Measurements from ENCODE around the gene ADK. TPM values are rescaled to one million over a fixed set of nuclear protein-coding genes. Genes with fewer than 3 reads are reported as not detected.

Gene ADK
- total RNA-seq, 2 experiments from 2014 or later = 26.4 to 31.1 TPM

DNA sequence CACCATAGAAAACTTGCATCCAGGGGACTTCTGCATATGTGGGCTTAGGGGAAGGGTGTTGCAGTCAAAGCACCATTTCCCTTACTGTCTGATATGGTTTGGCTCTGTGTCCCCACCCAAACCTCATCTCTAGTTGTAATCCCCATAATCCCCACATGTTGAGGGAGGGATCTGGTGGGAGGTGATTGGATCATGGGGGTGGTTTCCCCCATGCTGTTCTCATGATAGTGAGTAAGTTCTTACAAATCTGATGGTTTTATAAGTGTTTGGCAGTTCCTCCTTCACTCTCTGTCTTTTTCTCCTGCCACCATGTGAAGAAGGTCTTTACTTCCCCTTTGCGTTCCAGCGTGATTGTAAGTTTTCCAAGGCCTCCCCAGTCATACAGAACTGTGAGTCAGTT, 177.4 kb downstream of the ADK start:
- Histone ChIP-seq H3K36me3 (ENCODE audit: insufficient read depth, low read length) (no peaks in the 10 kb centered on the region), H3K4me1 (ENCODE audit: insufficient read depth, low read length, poor library complexity, severe bottlenecking) (no peaks in the 10 kb centered on the region), H3K9me3 (ENCODE audit: low read length) (no peaks in the 10 kb centered on the region), H2AFZ (ENCODE audit: low read length) (no peak overlapping the region), H3K4me2 (ENCODE audit: low read length) (no peak overlapping the region), H3K79me2 (ENCODE audit: insufficient read depth, low read depth, low read length) (no peaks in the 10 kb centered on the region), H3K27ac (ENCODE audit: low read depth, low read length, poor library complexity, severe bottlenecking) (no peak overlapping the region), H3K9me2 (ENCODE audit: insufficient read depth, low read length) (no peaks in the 10 kb centered on the region), H3K4me3 (ENCODE audit: low read depth, low read length, poor library complexity, severe bottlenecking) (no peak overlapping the region), H4K20me1 (ENCODE audit: insufficient read depth, low read length) (no peaks in the 10 kb centered on the region)
- no peak for DNase-seq (ENCODE audit: low spot score)
- no TSS peak for BruUV-seq (replicated peaks)
- intact Hi-C loops (cut with micrococcal nuclease; ENCODE audit: unreplicated experiment) = no loop called here
- ChIA-PET CTCF (ENCODE audit: unreplicated experiment) (interaction anchor here (0.6 kb wide), 1 partner anchor 715 kb away, joined by 9 read pairs; no protein-coding TSS in a partner anchor), POLR2A (interaction anchor here (0.6 kb wide), 1 partner anchor 9 kb away, joined by 3 read pairs; no protein-coding TSS in a partner anchor)
- TF ChIP-seq EZH2phosphoT487 (IDR thresholded peaks at IDR 0.05; ENCODE audit: borderline replicate concordance, low read depth, low read length) = no peak
- TF ChIP-seq, protein P1, sequence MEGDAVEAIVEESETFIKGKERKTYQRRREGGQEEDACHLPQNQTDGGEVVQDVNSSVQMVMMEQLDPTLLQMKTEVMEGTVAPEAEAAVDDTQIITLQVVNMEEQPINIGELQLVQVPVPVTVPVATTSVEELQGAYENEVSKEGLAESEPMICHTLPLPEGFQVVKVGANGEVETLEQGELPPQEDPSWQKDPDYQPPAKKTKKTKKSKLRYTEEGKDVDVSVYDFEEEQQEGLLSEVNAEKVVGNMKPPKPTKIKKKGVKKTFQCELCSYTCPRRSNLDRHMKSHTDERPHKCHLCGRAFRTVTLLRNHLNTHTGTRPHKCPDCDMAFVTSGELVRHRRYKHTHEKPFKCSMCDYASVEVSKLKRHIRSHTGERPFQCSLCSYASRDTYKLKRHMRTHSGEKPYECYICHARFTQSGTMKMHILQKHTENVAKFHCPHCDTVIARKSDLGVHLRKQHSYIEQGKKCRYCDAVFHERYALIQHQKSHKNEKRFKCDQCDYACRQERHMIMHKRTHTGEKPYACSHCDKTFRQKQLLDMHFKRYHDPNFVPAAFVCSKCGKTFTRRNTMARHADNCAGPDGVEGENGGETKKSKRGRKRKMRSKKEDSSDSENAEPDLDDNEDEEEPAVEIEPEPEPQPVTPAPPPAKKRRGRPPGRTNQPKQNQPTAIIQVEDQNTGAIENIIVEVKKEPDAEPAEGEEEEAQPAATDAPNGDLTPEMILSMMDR (conservative IDR thresholded peaks at IDR 0.05; ENCODE audit: low read length) = no peak

DNA sequence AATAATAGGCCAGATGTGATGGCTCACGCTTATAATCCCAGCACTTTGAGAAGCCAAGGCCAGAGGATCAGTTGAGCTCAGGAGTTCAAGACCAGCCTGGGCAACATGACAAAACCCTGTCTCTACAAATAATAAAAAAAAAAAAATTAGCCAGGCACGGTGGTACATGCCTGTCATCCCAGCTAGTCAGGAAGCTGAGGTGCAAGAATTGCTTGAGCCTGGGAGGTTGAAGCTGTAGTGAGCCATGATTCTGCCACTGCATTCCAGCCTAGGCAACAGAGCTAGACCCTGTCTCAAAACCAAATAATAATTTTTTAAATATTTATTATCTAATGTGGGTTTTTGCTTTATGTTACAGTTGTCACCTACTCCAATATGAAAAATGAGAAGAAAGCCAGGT, 178.9 kb downstream of the ADK start:
- no TSS peak for BruUV-seq (replicated peaks)
- TF ChIP-seq EZH2phosphoT487 (IDR thresholded peaks at IDR 0.05; ENCODE audit: borderline replicate concordance, low read depth, low read length) = no peak
- TF ChIP-seq, protein P1 (conservative IDR thresholded peaks at IDR 0.05; ENCODE audit: low read length) = no peak
- no peaks in the 10 kb centered on the region for H3K79me2 ChIP-seq (ENCODE audit: insufficient read depth, low read depth, low read length)
- no peaks in the 10 kb centered on the region for H3K36me3 ChIP-seq (ENCODE audit: insufficient read depth, low read length)
- intact Hi-C loops (cut with micrococcal nuclease; ENCODE audit: unreplicated experiment) = no loop called here
- no peak overlapping the region for H3K4me2 ChIP-seq (ENCODE audit: low read length)
- no peak overlapping the region for H3K4me3 ChIP-seq (ENCODE audit: low read depth, low read length, poor library complexity, severe bottlenecking)
- H3K9me3 ChIP-seq (ENCODE audit: low read length) = no peaks in the 10 kb centered on the region
- DNase-seq (ENCODE audit: low spot score) = no peak
- ChIA-PET CTCF (ENCODE audit: unreplicated experiment) (no interaction called here), POLR2A (interaction anchor here (0.7 to 0.9 kb wide), 2 partner anchors 8 to 22 kb away, joined by 3 read pairs; no protein-coding TSS in a partner anchor)
- H2AFZ ChIP-seq (ENCODE audit: low read length) = no peak overlapping the region
- no peak overlapping the region for H3K27ac ChIP-seq (ENCODE audit: low read depth, low read length, poor library complexity, severe bottlenecking)
- H3K9me2 ChIP-seq (ENCODE audit: insufficient read depth, low read length) = no peaks in the 10 kb centered on the region
- no peaks in the 10 kb centered on the region for H3K4me1 ChIP-seq (ENCODE audit: insufficient read depth, low read length, poor library complexity, severe bottlenecking)
- no peaks in the 10 kb centered on the region for H4K20me1 ChIP-seq (ENCODE audit: insufficient read depth, low read length)

DNA sequence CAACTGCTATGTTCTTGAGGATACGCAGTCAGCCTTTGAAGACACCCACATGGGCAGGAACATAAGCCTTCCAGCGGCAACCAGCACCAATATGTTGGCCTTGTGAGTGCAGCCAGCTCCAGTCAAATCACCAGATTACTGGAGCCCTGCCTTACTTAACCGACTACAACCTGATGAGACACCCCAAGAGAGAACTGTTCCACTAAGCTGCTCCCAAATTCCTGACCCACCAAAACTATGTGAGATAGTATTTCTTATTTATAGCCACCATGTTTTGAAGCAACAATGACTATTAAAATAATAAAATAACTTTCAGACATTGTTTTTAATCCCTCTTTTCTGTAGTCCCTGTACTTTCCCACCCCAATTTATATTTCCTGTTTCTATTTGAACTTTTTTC, 179.6 kb downstream of the ADK start:
- Histone ChIP-seq H3K36me3 (ENCODE audit: insufficient read depth, low read length) (no peaks in the 10 kb centered on the region), H3K9me3 (ENCODE audit: low read length) (no peaks in the 10 kb centered on the region), H2AFZ (ENCODE audit: low read length) (no peak overlapping the region), H4K20me1 (ENCODE audit: insufficient read depth, low read length) (no peaks in the 10 kb centered on the region), H3K9me2 (ENCODE audit: insufficient read depth, low read length) (no peaks in the 10 kb centered on the region), H3K4me2 (ENCODE audit: low read length) (no peak overlapping the region), H3K4me3 (ENCODE audit: low read depth, low read length, poor library complexity, severe bottlenecking) (no peak overlapping the region), H3K27ac (ENCODE audit: low read depth, low read length, poor library complexity, severe bottlenecking) (no peak overlapping the region), H3K79me2 (ENCODE audit: insufficient read depth, low read depth, low read length) (no peaks in the 10 kb centered on the region), H3K4me1 (ENCODE audit: insufficient read depth, low read length, poor library complexity, severe bottlenecking) (no peaks in the 10 kb centered on the region)
- BruUV-seq (replicated peaks) = no TSS peak
- no peak for DNase-seq (ENCODE audit: low spot score)
- ChIA-PET CTCF (ENCODE audit: unreplicated experiment) (no interaction called here), POLR2A (interaction anchor here (0.7 kb wide), 1 partner anchor 168 kb away, joined by 3 read pairs; no protein-coding TSS in a partner anchor)
- intact Hi-C loops (cut with micrococcal nuclease; ENCODE audit: unreplicated experiment) = no loop called here
- TF ChIP-seq EZH2phosphoT487 (IDR thresholded peaks at IDR 0.05; ENCODE audit: borderline replicate concordance, low read depth, low read length) = no peak
- TF ChIP-seq, protein P1 (conservative IDR thresholded peaks at IDR 0.05; ENCODE audit: low read length) = no peak

Measured in OCI-LY7 (cell line).